Liver (tissue), 9 donors: ENCODE measurements around the gene ADRA2B. TPM values are rescaled to one million over a fixed set of nuclear protein-coding genes. Genes with fewer than 3 reads are reported as not detected.
"Not testable (repeated sequence)": the region's sequence is repeated elsewhere in the genome, so short reads cannot be mapped to it uniquely, and the experiment has no call there.

Source experiments
- DNase-seq: peaks from one replicate; pipeline ENCODE4 v3.0.0-alpha.2; 2017; ENCODE audit warnings: low spot score
- H3K27ac ChIP-seq, 2 donors: one replicate each; pipeline ENCODE4 v1.7.0; 2013; ENCODE audit warnings: inconsistent platforms in 2 of 2, low read length in 2 of 2, control low read depth in 1 of 2, low read depth in 1 of 2, mild to moderate bottlenecking in 1 of 2
- H3K27me3 ChIP-seq, 4 donors: one replicate each; pipeline versions ENCODE4 v1.6.1 to v1.7.0; 2013; ENCODE audit warnings: low read length in 3 of 4, inconsistent platforms in 1 of 4, mild to moderate bottlenecking in 1 of 4, moderate library complexity in 1 of 4; ENCODE audit not compliant: control insufficient read depth in 4 of 4, insufficient read depth in 4 of 4
- H3K36me3 ChIP-seq, 4 donors: one replicate each; pipeline versions ENCODE4 v1.6.1 to v1.7.0; 2013; ENCODE audit warnings: low read length in 3 of 4, mild to moderate bottlenecking in 3 of 4, low read depth in 1 of 4, moderate library complexity in 1 of 4; ENCODE audit not compliant: control insufficient read depth in 4 of 4, insufficient read depth in 3 of 4
- H3K4me1 ChIP-seq, 4 donors: one replicate each; pipeline versions ENCODE4 v1.6.1 to v1.7.0; 2013; ENCODE audit warnings: low read length in 3 of 4, mild to moderate bottlenecking in 3 of 4, moderate library complexity in 1 of 4; ENCODE audit not compliant: control insufficient read depth in 4 of 4, insufficient read depth in 4 of 4
- H3K4me3 ChIP-seq, 3 donors: one replicate each; pipeline versions ENCODE4 v1.6.1 to v1.7.0; 2013; ENCODE audit warnings: low read length in 3 of 3, control low read depth in 1 of 3, low read depth in 1 of 3, mild to moderate bottlenecking in 1 of 3
- H3K9ac ChIP-seq, 2 donors: one replicate each; pipeline ENCODE4 v1.7.0; 2013; ENCODE audit warnings: low read length in 2 of 2, mild to moderate bottlenecking in 2 of 2, moderate library complexity in 2 of 2, control low read depth in 1 of 2, low read depth in 1 of 2
- H3K9me3 ChIP-seq, 4 donors: one replicate each; pipeline versions ENCODE4 v1.6.1 to v1.7.0; 2013; ENCODE audit warnings: low read length in 3 of 4; ENCODE audit not compliant: control insufficient read depth in 4 of 4
- ATF3 ChIP-seq: IDR thresholded peaks from 2 replicates; pipeline ENCODE4 v1.6.1; 2016; ENCODE audit warnings: antibody characterized with exemption
- CTCF ChIP-seq: fragments of 150-350 bp; IDR thresholded peaks from 2 replicates; pipeline ENCODE4 v1.5.1; 2017; ENCODE audit warnings: improper control_type of control experiment, low read depth, low read length; ENCODE audit not compliant: missing input control
- FOXA1 ChIP-seq: IDR thresholded peaks from 2 replicates; pipeline ENCODE4 v1.6.1; 2016; ENCODE audit warnings: antibody characterized with exemption
- FOXA2 ChIP-seq: IDR thresholded peaks from 2 replicates; pipeline ENCODE4 v1.6.1; 2016; ENCODE audit warnings: antibody characterized with exemption
- GABPA ChIP-seq, 2 donors: IDR thresholded peaks in 1 of 2; conservative IDR thresholded peaks in 1 of 2; 2 replicates each; pipeline ENCODE4 v1.6.1; 2016; ENCODE audit warnings: antibody characterized with exemption in 2 of 2, mild to moderate bottlenecking in 1 of 2, moderate library complexity in 1 of 2
- HNF4G ChIP-seq: IDR thresholded peaks from 2 replicates; pipeline ENCODE4 v1.6.1; 2016; ENCODE audit warnings: antibody characterized with exemption
- JUND ChIP-seq, 2 donors: IDR thresholded peaks; 2 replicates each; pipeline ENCODE4 v1.6.1; 2016; ENCODE audit warnings: antibody characterized with exemption in 2 of 2
- RAD21 ChIP-seq, 2 donors: IDR thresholded peaks; 2 replicates each; pipeline ENCODE4 v1.6.1; 2016; ENCODE audit warnings: antibody characterized with exemption in 2 of 2, mild to moderate bottlenecking in 2 of 2
- RXRA ChIP-seq, 2 donors: IDR thresholded peaks; 2 replicates each; pipeline ENCODE4 v1.6.1; 2017 to 2018; ENCODE audit warnings: antibody characterized with exemption in 2 of 2, mild to moderate bottlenecking in 1 of 2
- SP1 ChIP-seq: IDR thresholded peaks from 2 replicates; pipeline ENCODE4 v1.6.1; 2018; ENCODE audit warnings: antibody characterized with exemption, mild to moderate bottlenecking
- YY1 ChIP-seq: IDR thresholded peaks from 2 replicates; pipeline ENCODE4 v1.6.1; 2016; ENCODE audit warnings: antibody characterized with exemption, mild to moderate bottlenecking
- WGBS: extraction: QIAGEN DNeasy Blood & Tissue Kit; methylation state at CpG from one replicate; pipeline ENCODE4 v1.1.7; 2013; 5-methylcytosine and 5-hydroxymethylcytosine counted together
- polyA plus RNA-seq, 2 donors: library from polyadenylated mRNA; stranded (reverse) in 1 of 2; unstranded in 1 of 2; fragments of 200-250 nt in 1 of 2; fragments of >200 nt in 1 of 2; fragmentation: Nextera tagmentation in 1 of 2; extraction: Ambion mirVana in 1 of 2; gene quantifications; one replicate each; pipeline versions ENCODE4 v1.2.1 to v1.2.3, GENCODE V29; 2013 to 2015
- total RNA-seq, 2 donors: library from RNA; depleted of rRNA; stranded (reverse); fragments of >200 nt; gene quantifications; one replicate each; pipeline ENCODE4 v1.2.3, GENCODE V29; 2014
- TF ChIP-seq, protein P1 (sequence below): IDR thresholded peaks from 2 replicates; pipeline ENCODE4 v1.6.1; 2016; ENCODE audit warnings: antibody characterized with exemption
- TF ChIP-seq, protein P2 (sequence below): IDR thresholded peaks from 2 replicates; pipeline ENCODE4 v1.6.1; 2016; ENCODE audit warnings: antibody characterized with exemption, mild to moderate bottlenecking
- TF ChIP-seq, protein P3 (sequence below): IDR thresholded peaks from 2 replicates; pipeline ENCODE4 v1.6.1; 2016; ENCODE audit warnings: antibody characterized with exemption
- donor health status: healthy.
- donor health status: healthy.
- donor health status: healthy.
- donor health status: healthy.
- donor health status: healthy.

Gene ADRA2B
- total and polyA plus RNA-seq, 4 donors = 1.3 to 8.6 (median 3.0) TPM

GRCh38 chr2:96143848-96144480, 27.6 kb upstream of the ADRA2B start:
- H3K4me1 ChIP-seq = peaks cover 0 to 8% (median 5%) of the 10 kb centered on the region in 4 donors
- H3K27ac ChIP-seq = no peak overlapping the region
- H3K27me3 ChIP-seq = no peaks in the 10 kb centered on the region
- H3K9me3 ChIP-seq = no peaks in the 10 kb centered on the region
- WGBS = 89% methylated on average over 23 of the region's 23 CpGs
- no peak for DNase-seq
- H3K9ac ChIP-seq = no peak overlapping the region
- TF ChIP-seq HNF4G = no peak
- H3K4me3 ChIP-seq = peak overlapping the region in 1 of 3 donors; percentile 1
- H3K36me3 ChIP-seq = no peaks in the 10 kb centered on the region

DNA sequence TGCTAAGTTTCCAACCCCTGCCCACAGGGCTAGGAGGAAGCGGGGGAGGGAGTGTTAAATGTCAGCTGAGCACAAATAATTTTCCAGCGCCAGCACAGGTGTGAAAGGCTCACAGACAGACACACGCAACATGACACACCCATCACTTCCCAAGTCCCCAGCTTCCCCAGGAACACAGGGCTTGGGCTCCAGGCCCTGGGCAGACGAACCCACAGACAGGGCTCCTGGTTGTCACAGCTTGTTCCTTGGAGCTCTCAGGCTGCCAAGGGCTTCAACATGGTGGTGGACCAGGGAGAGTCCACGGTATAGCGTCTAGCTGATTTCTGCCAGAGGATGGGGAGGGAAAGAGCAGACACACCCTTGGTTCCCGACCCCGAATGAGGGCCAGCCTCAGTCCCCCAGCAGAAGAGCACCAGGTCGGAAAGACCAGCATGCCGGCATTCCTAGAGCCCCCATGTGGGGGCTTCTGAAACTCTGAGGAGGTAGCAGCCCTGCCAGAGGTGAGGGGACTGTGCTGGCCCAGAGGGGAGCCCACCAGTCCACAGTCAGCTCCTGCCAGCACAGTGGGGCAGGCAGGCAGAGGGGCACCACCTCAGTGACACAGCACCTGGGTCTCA, 27.0 kb upstream of the ADRA2B start:
- Histone ChIP-seq H3K4me1 (peaks cover 0 to 8% (median 5%) of the 10 kb centered on the region in 4 donors), H3K9ac (no peak overlapping the region), H3K4me3 (peak overlapping the region in 1 of 3 donors; percentile 1), H3K27me3 (no peaks in the 10 kb centered on the region), H3K27ac (no peak overlapping the region), H3K36me3 (no peaks in the 10 kb centered on the region), H3K9me3 (no peaks in the 10 kb centered on the region)
- no peak for DNase-seq
- TF ChIP-seq SP1 (no peak), YY1 (no peak), GABPA (IDR thresholded peaks at IDR 0.05 in 1 of 2, conservative IDR thresholded peaks at IDR 0.05 in 1 of 2) (no peak), FOXA2 (no peak)
- TF ChIP-seq, protein P1, sequence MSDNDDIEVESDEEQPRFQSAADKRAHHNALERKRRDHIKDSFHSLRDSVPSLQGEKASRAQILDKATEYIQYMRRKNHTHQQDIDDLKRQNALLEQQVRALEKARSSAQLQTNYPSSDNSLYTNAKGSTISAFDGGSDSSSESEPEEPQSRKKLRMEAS = no peak
- 89% methylated on average over 10 of the region's 10 CpGs for WGBS

DNA sequence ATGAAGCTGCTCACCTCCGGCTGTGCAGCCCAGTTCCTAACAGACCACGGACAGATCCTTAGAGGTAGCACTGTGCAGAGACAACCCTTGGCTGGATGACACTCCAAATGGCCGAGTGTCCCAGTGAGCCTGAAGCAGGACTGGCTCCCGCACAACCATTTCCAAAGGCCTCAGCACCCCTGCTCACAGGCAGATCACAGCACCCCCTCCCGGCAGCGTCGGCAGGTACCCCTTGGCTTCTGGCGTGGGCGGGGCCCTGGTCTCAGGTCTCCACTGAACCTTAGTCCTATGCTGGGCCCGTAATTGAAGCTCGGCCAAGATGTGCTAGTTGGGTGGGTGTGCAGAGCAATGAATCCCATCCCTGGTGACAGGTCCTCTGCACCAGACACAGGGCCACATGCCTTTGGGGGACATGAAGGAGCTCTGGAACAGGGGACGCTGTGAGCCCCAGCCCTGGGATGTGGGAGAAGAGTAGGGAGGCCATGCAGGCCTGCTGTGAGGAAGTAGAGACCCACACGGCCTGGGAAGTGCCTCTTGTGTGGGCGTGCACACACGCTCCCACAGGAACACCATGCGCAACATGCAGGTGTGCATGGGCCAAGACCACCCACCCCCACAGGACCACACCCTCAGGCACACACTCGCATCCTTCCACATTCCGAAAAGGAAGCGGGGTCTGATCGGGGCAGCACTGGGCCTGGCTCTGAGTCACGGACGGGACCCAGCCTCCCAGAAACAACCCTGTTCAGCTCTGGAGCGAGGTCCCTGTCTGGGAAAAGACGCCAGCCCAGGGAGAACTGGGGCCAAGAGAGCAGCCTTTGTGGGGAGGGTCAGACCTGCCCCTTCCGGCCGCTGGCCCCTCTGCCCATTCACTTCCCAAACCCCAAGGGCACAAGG, 26.1 kb upstream of the ADRA2B start:
- TF ChIP-seq RAD21 (IDR thresholded peaks at IDR 0.05) = no peak
- TF ChIP-seq FOXA2 = no peak
- no peak for TF ChIP-seq RXRA (IDR thresholded peaks at IDR 0.05)
- TF ChIP-seq ATF3 = no peak
- no peak for TF ChIP-seq JUND (IDR thresholded peaks at IDR 0.05)
- no peak for TF ChIP-seq FOXA1
- TF ChIP-seq, protein P2, sequence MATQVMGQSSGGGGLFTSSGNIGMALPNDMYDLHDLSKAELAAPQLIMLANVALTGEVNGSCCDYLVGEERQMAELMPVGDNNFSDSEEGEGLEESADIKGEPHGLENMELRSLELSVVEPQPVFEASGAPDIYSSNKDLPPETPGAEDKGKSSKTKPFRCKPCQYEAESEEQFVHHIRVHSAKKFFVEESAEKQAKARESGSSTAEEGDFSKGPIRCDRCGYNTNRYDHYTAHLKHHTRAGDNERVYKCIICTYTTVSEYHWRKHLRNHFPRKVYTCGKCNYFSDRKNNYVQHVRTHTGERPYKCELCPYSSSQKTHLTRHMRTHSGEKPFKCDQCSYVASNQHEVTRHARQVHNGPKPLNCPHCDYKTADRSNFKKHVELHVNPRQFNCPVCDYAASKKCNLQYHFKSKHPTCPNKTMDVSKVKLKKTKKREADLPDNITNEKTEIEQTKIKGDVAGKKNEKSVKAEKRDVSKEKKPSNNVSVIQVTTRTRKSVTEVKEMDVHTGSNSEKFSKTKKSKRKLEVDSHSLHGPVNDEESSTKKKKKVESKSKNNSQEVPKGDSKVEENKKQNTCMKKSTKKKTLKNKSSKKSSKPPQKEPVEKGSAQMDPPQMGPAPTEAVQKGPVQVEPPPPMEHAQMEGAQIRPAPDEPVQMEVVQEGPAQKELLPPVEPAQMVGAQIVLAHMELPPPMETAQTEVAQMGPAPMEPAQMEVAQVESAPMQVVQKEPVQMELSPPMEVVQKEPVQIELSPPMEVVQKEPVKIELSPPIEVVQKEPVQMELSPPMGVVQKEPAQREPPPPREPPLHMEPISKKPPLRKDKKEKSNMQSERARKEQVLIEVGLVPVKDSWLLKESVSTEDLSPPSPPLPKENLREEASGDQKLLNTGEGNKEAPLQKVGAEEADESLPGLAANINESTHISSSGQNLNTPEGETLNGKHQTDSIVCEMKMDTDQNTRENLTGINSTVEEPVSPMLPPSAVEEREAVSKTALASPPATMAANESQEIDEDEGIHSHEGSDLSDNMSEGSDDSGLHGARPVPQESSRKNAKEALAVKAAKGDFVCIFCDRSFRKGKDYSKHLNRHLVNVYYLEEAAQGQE = no peak
- TF ChIP-seq, protein P3, sequence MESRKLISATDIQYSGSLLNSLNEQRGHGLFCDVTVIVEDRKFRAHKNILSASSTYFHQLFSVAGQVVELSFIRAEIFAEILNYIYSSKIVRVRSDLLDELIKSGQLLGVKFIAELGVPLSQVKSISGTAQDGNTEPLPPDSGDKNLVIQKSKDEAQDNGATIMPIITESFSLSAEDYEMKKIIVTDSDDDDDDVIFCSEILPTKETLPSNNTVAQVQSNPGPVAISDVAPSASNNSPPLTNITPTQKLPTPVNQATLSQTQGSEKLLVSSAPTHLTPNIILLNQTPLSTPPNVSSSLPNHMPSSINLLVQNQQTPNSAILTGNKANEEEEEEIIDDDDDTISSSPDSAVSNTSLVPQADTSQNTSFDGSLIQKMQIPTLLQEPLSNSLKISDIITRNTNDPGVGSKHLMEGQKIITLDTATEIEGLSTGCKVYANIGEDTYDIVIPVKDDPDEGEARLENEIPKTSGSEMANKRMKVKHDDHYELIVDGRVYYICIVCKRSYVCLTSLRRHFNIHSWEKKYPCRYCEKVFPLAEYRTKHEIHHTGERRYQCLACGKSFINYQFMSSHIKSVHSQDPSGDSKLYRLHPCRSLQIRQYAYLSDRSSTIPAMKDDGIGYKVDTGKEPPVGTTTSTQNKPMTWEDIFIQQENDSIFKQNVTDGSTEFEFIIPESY = no peak
- TF ChIP-seq CTCF = no peak
- no peak for DNase-seq
- H3K4me3 ChIP-seq = no peak overlapping the region
- H3K27ac ChIP-seq = no peak overlapping the region
- no peaks in the 10 kb centered on the region for H3K36me3 ChIP-seq
- peaks cover 0 to 8% (median 5%) of the 10 kb centered on the region in 4 donors for H3K4me1 ChIP-seq
- no peaks in the 10 kb centered on the region for H3K9me3 ChIP-seq
- no peak overlapping the region for H3K9ac ChIP-seq
- no peaks in the 10 kb centered on the region for H3K27me3 ChIP-seq
- 86% methylated on average over 26 of the region's 26 CpGs for WGBS

DNA sequence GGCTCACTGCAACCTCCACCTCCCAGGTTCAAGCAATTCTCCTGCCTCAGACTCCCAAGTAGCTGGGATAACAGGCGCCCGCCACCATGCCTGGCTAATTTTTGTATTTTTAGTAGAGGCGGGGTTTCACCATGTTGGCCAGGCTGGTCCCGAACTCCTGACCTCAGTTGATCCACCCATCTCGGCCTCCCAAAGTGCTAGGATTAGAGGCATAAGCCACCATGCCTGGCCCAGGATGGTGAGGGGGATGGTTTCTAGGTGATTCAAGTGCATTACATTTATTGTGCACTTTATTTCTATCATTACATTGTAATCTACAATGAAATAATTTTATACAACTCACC, 25.2 kb upstream of the ADRA2B start:
- H3K36me3 ChIP-seq, H3K4me3 ChIP-seq, H3K27me3 ChIP-seq, H3K9me3 ChIP-seq, DNase-seq, H3K4me1 ChIP-seq, H3K9ac ChIP-seq, H3K27ac ChIP-seq: not testable (repeated sequence)
- 94% methylated on average over 5 of the region's 5 CpGs for WGBS
